A549 (cell line): Measurements from ENCODE around the gene CD300A. TPM values are rescaled to one million over a fixed set of nuclear protein-coding genes. Genes with fewer than 3 reads are reported as not detected.

Experiments
- ATAC-seq, 2 experiments: fragments of 200-7000 bp in 1 of 2; fragments of >200 bp in 1 of 2; cut with Nextera tagmentation in 1 of 2; cut with Tn5 transposase in 1 of 2; 3 replicates each; pipeline versions ENCODE4 v1.8.0 to v1.9.1; 2018 to 2020; ENCODE audit warnings: mild to moderate bottlenecking in 1 of 2, moderate library complexity in 1 of 2
- CTCF ChIA-PET: fragments of 300-600 bp; sonication (Branson Sonifier 250); formaldehyde crosslinking; extraction: SDS; loops from one replicate; lab custom pipeline; 2021; ENCODE audit warnings: antibody characterized with exemption, inconsistent platforms; lab: Yijun Ruan, JAX
- POLR2A ChIA-PET: fragments of 350-600 bp; formaldehyde crosslinking; extraction: SDS; loops from one replicate; lab custom pipeline; 2021; ENCODE audit warnings: antibody characterized with exemption, inconsistent platforms; lab: Yijun Ruan, JAX
- DNase-seq, 2 experiments: peaks; one replicate each; pipeline versions ENCODE4 v3.0.0 to v3.0.0-alpha.2; 2011 to 2016; ENCODE audit warnings: low read depth in 1 of 2, low spot score in 1 of 2
- FAIRE-seq: peaks from 2 replicates; lab custom pipeline; 2011; peaks lifted over from hg19 to GRCh38; lab: Jason Lieb, UNC
- H3K27ac ChIP-seq, 2 experiments: fragments of >200 bp; sonication (Bioruptor Twin); formaldehyde crosslinking; 3 replicates each; pipeline ENCODE4 v1.5.1; 2016 to 2017
- H3K4me1 ChIP-seq: fragments of >200 bp; sonication (Bioruptor Twin); formaldehyde crosslinking; 3 replicates; pipeline ENCODE4 v1.6.1; 2016
- H3K4me2 ChIP-seq: fragments of >200 bp; sonication (Bioruptor Twin); formaldehyde crosslinking; 3 replicates; pipeline ENCODE4 v1.6.1; 2016
- H3K4me3 ChIP-seq: fragments of >200 bp; sonication (Bioruptor Twin); formaldehyde crosslinking; 3 replicates; pipeline ENCODE4 v1.5.1; 2016
- H3K9me3 ChIP-seq: fragments of >200 bp; sonication (Bioruptor Twin); formaldehyde crosslinking; 3 replicates; pipeline ENCODE4 v1.6.1; 2016
- BHLHE40 ChIP-seq: IDR thresholded peaks from 2 replicates; pipeline ENCODE4 v1.6.1; 2012; ENCODE audit warnings: low read depth, low read length, inconsistent platforms
- CHD4 ChIP-seq: fragments of 200-600 bp; sonication (generic); IDR thresholded peaks from 2 replicates; pipeline ENCODE4 v1.6.1; 2016; ENCODE audit warnings: antibody characterized with exemption, mild to moderate bottlenecking, borderline replicate concordance
- EHF ChIP-seq: fragments of 250-450 bp; sonication (Bioruptor Pico); IDR thresholded peaks from 2 replicates; pipeline ENCODE4 v1.5.0; 2020; ENCODE audit warnings: mild to moderate bottlenecking
- HEYL ChIP-seq: fragments of 250-450 bp; sonication (Bioruptor Pico); IDR thresholded peaks from 2 replicates; pipeline ENCODE4 v1.8.0; 2021; ENCODE audit warnings: mild to moderate bottlenecking, moderate library complexity
- HOXB13 ChIP-seq: fragments of 250-450 bp; sonication (Bioruptor Pico); IDR thresholded peaks from 2 replicates; pipeline ENCODE4 v1.5.0; 2020; ENCODE audit warnings: low read depth, mild to moderate bottlenecking, moderate library complexity
- HOXB5 ChIP-seq: fragments of 250-450 bp; sonication (Bioruptor Pico); IDR thresholded peaks from 2 replicates; pipeline ENCODE4 v1.5.0; 2020; ENCODE audit warnings: mild to moderate bottlenecking, moderate library complexity
- JUN ChIP-seq, 2 experiments: fragments of >200 bp; sonication (Bioruptor Twin); formaldehyde crosslinking; IDR thresholded peaks; 2 replicates in 1 of 2; 3 replicates in 1 of 2; pipeline ENCODE4 v1.6.1; 2016 to 2017
- KDM5A ChIP-seq: fragments of 200-600 bp; sonication (generic); IDR thresholded peaks from 2 replicates; pipeline ENCODE4 v1.6.1; 2016; ENCODE audit warnings: antibody characterized with exemption, mild to moderate bottlenecking
- MAFK ChIP-seq: fragments of 450-650 bp; IDR thresholded peaks from 2 replicates; pipeline ENCODE4 v1.6.1; 2014; ENCODE audit not compliant: partially characterized antibody
- NFE2L2 ChIP-seq: fragments of 150-350 bp; conservative IDR thresholded peaks from 2 replicates; pipeline ENCODE4 v1.6.1; 2014; ENCODE audit warnings: low read length
- NPAS2 ChIP-seq: fragments of 250-450 bp; sonication (Bioruptor Pico); IDR thresholded peaks from 2 replicates; pipeline ENCODE4 v1.8.0; 2022; ENCODE audit warnings: mild to moderate bottlenecking, moderate library complexity, borderline replicate concordance
- NR3C1 ChIP-seq: fragments of >200 bp; sonication (Bioruptor Twin); formaldehyde crosslinking; IDR thresholded peaks from 3 replicates; pipeline ENCODE4 v1.6.1; 2017
- PHF8 ChIP-seq: fragments of 200-600 bp; sonication (generic); IDR thresholded peaks from 2 replicates; pipeline ENCODE4 v1.6.1; 2016; ENCODE audit warnings: low read depth, mild to moderate bottlenecking, antibody characterized with exemption, moderate library complexity, borderline replicate concordance
- POLR2A ChIP-seq: IDR thresholded peaks from 2 replicates; pipeline ENCODE4 v1.6.1; 2012; ENCODE audit warnings: mild to moderate bottlenecking, low read length
- POLR2AphosphoS2 ChIP-seq: conservative IDR thresholded peaks from 2 replicates; pipeline ENCODE4 v1.6.1; 2012; ENCODE audit warnings: low read length, improper control_type of control experiment, inconsistent platforms
- TP53 ChIP-seq: fragments of 250-450 bp; sonication (Bioruptor Pico); IDR thresholded peaks from 2 replicates; pipeline ENCODE4 v1.5.0; 2021; ENCODE audit warnings: mild to moderate bottlenecking, moderate library complexity
- WGBS: methylation state at CpG from one replicate; pipeline ENCODE4 v1.1.6; 2017; ENCODE audit errors: missing lambda C conversion rate; 5-methylcytosine and 5-hydroxymethylcytosine counted together
- polyA plus RNA-seq, 4 experiments: library from polyadenylated mRNA; depleted of rRNA in 3 of 4; stranded (reverse); fragments of >200 nt; fragmentation: RNase III in 1 of 4; extraction: RNeasy Plus Mini Kit Qiagen cat#74134 plus additional on column Dnase treatment in 1 of 4; gene quantifications; 2 replicates in 3 of 4; 3 replicates in 1 of 4; pipeline ENCODE4 v1.2.3, GENCODE V29; 2011 to 2017
- TF ChIP-seq, protein P1 (sequence below): fragments of 200-600 bp; sonication (generic); IDR thresholded peaks from 2 replicates; pipeline ENCODE4 v1.6.1; 2016; ENCODE audit warnings: antibody characterized with exemption, mild to moderate bottlenecking, moderate library complexity
- TF ChIP-seq, protein P2 (sequence below): fragments of >200 bp; sonication (Bioruptor Twin); formaldehyde crosslinking; IDR thresholded peaks from 3 replicates; pipeline ENCODE4 v1.5.1; 2016
- TF ChIP-seq, protein P3 (sequence below): fragments of 250-450 bp; sonication (Bioruptor Pico); IDR thresholded peaks from 2 replicates; pipeline ENCODE4 v1.5.0; 2021; ENCODE audit warnings: mild to moderate bottlenecking, moderate library complexity, borderline replicate concordance

CD300A gene
- polyA plus RNA-seq, 2 of the 4 experiments (the other 2 are of a cell fraction): not detected

DNA sequence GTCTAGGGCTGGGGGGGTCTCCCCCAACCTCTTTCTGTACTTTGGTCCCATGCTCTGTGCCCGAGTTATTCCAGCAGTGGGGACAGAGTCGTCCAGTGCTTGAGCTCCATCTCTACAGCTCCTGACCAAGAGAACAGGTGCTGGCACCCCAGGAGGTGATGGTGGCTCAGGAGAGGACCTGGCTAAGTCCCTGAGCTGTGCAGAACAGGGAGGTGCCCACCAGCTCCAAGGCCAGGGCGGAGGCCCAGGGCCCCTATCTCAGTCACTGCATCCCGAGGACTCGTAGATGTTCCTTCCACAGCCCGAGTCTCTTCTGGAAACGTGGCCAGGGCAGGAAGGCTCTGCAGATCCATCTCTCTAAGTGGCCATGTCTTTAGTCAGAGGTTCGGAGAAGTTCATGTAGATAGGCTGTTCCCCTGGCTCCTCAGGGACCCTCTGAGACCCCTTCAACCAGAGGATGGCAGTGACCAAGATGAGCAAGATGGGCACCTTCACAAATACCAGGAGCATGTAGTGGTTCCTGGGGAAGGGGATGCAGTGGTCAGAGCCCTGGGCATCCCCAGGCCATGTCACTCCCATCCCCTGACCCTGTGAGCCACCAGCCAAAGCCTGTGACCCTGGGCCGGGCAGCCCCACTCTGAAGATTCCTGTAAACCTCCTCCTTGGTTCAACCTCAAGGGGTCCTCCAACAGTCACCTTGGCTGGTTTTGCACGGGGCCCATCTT lies 56.1 kb downstream of the CD300A start:
- H3K27ac ChIP-seq: no peak overlapping the region
- no peak overlapping the region for H3K4me3 ChIP-seq
- ChIA-PET POLR2A (no interaction called here), CTCF (interaction anchor here (1.2 to 2.7 kb wide), 4 partner anchors 9 to 143 kb away, joined by 3 to 14 read pairs (median 7); partner anchors contain the start of gene CD300LB)
- H3K9me3 ChIP-seq: 0 out of 3 replicates have a peak, but pooled peaks cover 5% of the 10 kb centered on the region
- FAIRE-seq (no peak), DNase-seq (no peak), ATAC-seq (no peak)
- no peaks in the 10 kb centered on the region for H3K4me1 ChIP-seq
- no peak overlapping the region for H3K4me2 ChIP-seq
- 39% methylated on average over 10 of the region's 10 CpGs for WGBS
- no peak for TF ChIP-seq BHLHE40
- TF ChIP-seq HEYL (CRISPR knock-in tag): no peak
- no peak for TF ChIP-seq NR3C1
- TF ChIP-seq HOXB13 (CRISPR knock-in tag): no peak
- no peak for TF ChIP-seq MAFK
- no peak for TF ChIP-seq JUN (IDR thresholded peaks at IDR 0.05)
- no peak for TF ChIP-seq EHF (CRISPR knock-in tag)
- TF ChIP-seq, protein P1, sequence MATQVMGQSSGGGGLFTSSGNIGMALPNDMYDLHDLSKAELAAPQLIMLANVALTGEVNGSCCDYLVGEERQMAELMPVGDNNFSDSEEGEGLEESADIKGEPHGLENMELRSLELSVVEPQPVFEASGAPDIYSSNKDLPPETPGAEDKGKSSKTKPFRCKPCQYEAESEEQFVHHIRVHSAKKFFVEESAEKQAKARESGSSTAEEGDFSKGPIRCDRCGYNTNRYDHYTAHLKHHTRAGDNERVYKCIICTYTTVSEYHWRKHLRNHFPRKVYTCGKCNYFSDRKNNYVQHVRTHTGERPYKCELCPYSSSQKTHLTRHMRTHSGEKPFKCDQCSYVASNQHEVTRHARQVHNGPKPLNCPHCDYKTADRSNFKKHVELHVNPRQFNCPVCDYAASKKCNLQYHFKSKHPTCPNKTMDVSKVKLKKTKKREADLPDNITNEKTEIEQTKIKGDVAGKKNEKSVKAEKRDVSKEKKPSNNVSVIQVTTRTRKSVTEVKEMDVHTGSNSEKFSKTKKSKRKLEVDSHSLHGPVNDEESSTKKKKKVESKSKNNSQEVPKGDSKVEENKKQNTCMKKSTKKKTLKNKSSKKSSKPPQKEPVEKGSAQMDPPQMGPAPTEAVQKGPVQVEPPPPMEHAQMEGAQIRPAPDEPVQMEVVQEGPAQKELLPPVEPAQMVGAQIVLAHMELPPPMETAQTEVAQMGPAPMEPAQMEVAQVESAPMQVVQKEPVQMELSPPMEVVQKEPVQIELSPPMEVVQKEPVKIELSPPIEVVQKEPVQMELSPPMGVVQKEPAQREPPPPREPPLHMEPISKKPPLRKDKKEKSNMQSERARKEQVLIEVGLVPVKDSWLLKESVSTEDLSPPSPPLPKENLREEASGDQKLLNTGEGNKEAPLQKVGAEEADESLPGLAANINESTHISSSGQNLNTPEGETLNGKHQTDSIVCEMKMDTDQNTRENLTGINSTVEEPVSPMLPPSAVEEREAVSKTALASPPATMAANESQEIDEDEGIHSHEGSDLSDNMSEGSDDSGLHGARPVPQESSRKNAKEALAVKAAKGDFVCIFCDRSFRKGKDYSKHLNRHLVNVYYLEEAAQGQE: no peak
- no peak for TF ChIP-seq POLR2AphosphoS2
- TF ChIP-seq KDM5A: no peak
- TF ChIP-seq NPAS2 (CRISPR knock-in tag): no peak
- TF ChIP-seq, protein P2, sequence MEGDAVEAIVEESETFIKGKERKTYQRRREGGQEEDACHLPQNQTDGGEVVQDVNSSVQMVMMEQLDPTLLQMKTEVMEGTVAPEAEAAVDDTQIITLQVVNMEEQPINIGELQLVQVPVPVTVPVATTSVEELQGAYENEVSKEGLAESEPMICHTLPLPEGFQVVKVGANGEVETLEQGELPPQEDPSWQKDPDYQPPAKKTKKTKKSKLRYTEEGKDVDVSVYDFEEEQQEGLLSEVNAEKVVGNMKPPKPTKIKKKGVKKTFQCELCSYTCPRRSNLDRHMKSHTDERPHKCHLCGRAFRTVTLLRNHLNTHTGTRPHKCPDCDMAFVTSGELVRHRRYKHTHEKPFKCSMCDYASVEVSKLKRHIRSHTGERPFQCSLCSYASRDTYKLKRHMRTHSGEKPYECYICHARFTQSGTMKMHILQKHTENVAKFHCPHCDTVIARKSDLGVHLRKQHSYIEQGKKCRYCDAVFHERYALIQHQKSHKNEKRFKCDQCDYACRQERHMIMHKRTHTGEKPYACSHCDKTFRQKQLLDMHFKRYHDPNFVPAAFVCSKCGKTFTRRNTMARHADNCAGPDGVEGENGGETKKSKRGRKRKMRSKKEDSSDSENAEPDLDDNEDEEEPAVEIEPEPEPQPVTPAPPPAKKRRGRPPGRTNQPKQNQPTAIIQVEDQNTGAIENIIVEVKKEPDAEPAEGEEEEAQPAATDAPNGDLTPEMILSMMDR: no peak
- TF ChIP-seq, protein P3, sequence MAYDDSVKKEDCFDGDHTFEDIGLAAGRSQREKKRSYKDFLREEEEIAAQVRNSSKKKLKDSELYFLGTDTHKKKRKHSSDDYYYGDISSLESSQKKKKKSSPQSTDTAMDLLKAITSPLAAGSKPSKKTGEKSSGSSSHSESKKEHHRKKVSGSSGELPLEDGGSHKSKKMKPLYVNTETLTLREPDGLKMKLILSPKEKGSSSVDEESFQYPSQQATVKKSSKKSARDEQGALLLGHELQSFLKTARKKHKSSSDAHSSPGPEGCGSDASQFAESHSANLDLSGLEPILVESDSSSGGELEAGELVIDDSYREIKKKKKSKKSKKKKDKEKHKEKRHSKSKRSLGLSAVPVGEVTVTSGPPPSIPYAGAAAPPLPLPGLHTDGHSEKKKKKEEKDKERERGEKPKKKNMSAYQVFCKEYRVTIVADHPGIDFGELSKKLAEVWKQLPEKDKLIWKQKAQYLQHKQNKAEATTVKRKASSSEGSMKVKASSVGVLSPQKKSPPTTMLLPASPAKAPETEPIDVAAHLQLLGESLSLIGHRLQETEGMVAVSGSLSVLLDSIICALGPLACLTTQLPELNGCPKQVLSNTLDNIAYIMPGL (CRISPR knock-in tag): no peak
- no peak for TF ChIP-seq CHD4
- no peak for TF ChIP-seq HOXB5 (CRISPR knock-in tag)
- no peak for TF ChIP-seq POLR2A

DNA sequence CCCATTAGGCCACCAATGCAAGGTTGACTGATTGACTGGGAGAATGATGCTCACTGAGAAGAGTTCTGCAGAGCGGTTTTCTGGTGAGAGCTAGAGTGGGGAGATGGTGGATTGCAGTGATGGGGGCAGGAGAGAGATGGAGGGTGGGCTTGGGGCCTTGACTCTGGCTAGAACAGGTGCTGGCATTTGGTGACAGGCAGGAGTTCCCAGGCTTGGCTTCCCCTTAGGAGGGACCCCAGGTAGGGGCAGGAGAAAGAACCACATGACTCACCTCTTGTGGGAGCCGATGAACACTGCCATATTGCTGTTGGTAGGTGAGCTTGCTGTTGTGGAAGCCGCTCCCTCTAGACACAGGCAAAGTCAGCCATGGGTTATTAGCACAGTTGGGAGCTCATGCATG lies 56.9 kb downstream of the CD300A start:
- no peak overlapping the region for H3K4me3 ChIP-seq
- H3K9me3 ChIP-seq: 0 out of 3 replicates have a peak, but pooled peaks cover 2% of the 10 kb centered on the region
- FAIRE-seq (no peak), DNase-seq (no peak), ATAC-seq (no peak)
- no peaks in the 10 kb centered on the region for H3K4me1 ChIP-seq
- H3K27ac ChIP-seq: no peak overlapping the region
- WGBS: 19% methylated on average over 3 of the region's 3 CpGs
- ChIA-PET CTCF (interaction anchor here (1.2 to 2.2 kb wide), 2 partner anchors 27 to 144 kb away, joined by 3 to 7 read pairs; no protein-coding TSS in a partner anchor), POLR2A (no interaction called here)
- TF ChIP-seq TP53 (CRISPR knock-in tag): no peak
- TF ChIP-seq NFE2L2: no peak
- no peak for TF ChIP-seq NR3C1
- TF ChIP-seq, protein P2: no peak
- no peak for TF ChIP-seq PHF8
- no peak overlapping the region for H3K4me2 ChIP-seq
